Myocyte (in vitro differentiated cells): Measurements from ENCODE around the gene ANKAR. TPM values are rescaled to one million over a fixed set of nuclear protein-coding genes. Genes with fewer than 3 reads are reported as not detected.
"Not testable (repeated sequence)": the region's sequence is repeated elsewhere in the genome, so short reads cannot be mapped to it uniquely, and the experiment has no call there.

Experiments
- DNase-seq: peaks from one replicate; pipeline ENCODE4 v3.0.0-alpha.2; 2012; ENCODE audit warnings: low read depth
- total RNA-seq: library from RNA; depleted of rRNA; stranded (reverse); fragments of >200 nt; gene quantifications from 2 replicates; pipeline ENCODE4 v1.2.3, GENCODE V29; 2014

The ANKAR gene
- total RNA-seq, 1 donor from 2014 or later: 5.9 TPM

DNA sequence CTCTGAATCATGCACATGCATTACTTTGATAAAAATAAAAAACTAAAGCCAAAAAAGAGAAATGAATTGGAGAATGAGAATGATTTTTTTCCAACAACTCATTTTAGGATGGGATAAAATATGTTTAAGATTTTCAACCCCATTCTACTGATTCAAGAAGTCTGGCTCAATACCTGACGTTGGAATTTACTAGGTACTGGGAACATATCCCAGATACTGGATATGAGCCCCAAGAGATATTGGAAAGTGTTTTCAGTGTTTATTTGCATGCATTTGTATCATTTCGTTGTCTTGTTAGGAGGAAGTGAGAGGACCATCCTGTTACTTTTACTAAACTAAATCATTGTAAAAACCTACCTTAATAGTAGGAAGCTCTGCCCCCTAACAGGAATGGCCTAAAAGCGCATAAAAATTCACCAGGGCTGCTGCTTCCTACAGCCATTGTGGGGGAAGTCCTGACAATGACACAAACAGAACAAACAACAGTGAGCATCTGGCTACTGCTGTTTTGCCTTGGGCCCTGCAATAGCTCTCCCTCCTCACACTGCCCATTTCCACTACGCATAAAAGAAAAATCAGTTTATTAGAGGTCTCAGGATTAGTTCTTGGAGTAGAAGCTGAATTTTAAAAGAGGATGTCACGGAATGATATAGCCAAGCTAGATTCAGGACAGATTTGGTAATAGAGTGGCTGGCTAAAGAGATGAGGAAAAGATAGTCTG is 35.2 kb downstream of the ANKAR start:
- no peak for DNase-seq

DNA sequence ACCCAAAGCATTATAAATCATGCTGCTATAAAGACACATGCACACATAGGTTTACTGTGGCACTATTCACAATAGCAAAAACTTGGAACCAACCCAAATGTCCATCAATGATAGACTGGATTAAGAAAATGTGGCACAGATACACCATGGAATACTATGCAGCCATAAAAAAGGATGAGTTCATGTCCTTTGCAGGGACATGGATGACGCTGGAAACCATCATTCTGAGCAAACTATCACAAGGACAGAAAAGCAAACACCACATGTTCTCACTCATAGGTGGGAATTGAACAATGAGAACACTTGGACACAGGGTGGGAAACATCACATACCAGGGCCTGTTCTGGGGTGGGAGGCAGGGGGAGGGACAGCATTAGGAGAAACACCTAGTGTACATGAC is 43.1 kb downstream of the ANKAR start:
- not testable (repeated sequence) for DNase-seq

DNA sequence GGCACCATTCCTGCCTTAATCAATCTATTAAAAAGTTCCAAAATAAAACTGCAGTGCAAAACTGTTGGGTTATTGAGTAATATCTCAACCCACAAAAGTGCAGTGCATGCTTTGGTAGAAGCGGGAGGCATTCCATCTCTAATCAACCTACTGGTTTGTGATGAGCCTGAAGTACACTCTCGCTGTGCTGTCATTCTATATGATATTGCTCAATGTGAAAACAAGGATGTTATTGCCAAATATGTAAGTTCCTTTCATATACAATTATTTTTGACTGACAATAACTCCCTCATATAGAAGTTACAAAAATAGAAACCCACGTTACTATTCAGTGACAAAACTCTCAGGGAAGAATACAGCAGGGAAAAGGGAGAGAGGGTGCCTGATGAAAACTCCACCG is 45.1 kb downstream of the ANKAR start:
- no peak for DNase-seq

DNA sequence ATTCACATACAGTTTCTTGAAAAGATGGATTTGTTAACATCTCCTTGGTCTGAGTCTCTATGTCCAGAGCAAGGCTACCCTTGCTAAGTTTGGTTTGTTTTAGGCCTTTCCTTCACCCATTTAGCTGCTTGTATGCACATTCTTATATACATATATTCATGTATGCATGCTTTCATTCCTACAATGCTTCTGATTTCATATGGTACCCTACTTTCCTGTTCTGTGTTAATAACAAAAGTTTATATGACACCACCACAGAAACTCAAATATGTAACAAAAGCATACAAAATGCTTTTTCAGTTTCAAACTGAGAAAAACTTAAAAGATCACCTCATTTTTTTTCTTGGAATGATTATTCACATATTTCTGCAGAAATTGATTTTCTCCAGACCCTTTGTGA is 48.7 kb downstream of the ANKAR start:
- DNase-seq: no peak

Other genes starting within 250 kb of the ANKAR start
- gene WDR75, start 233.2 kb upstream of the ANKAR start, total RNA-seq: 45.2 and 48.6 TPM in 2 replicates
- 35.1 and 51.9 TPM in 2 replicates for gene SLC40A1, start 93.9 kb upstream of the ANKAR start, total RNA-seq
- 71.9 and 74.0 TPM in 2 replicates for gene ASNSD1, start 13.2 kb upstream of the ANKAR start, total RNA-seq
- 11.9 and 13.7 TPM in 2 replicates for gene OSGEPL1, start 88.1 kb downstream of the ANKAR start, total RNA-seq
- gene ORMDL1, start 109.7 kb downstream of the ANKAR start, total RNA-seq: 92.1 and 96.4 TPM in 2 replicates
- gene PMS1, start 109.8 kb downstream of the ANKAR start, total RNA-seq: 34.1 and 34.2 TPM in 2 replicates